HG03521 (cell line): ENCODE measurements around the gene MEF2C.

Experiments used
- ATAC-seq: cut with Tn5 transposase; IDR thresholded peaks from one replicate; pipeline ENCODE4 v1.9.1; 2021; ENCODE audit warnings: mild to moderate bottlenecking, moderate library complexity; ENCODE audit not compliant: unreplicated experiment

MEF2C gene

GRCh38 chr5:88724201-88724600 is 158.8 kb downstream of the MEF2C start:
- no peak for ATAC-seq

GRCh38 chr5:88722546-88723073 is 160.4 kb downstream of the MEF2C start:
- ATAC-seq = no peak

- ATAC-seq = no peak
These were observed 163.6 kb downstream of the MEF2C start for GRCh38 chr5:88719434-88719833.

GRCh38 chr5:88718736-88719135 is 164.2 kb downstream of the MEF2C start:
- ATAC-seq = no peak

GRCh38 chr5:88716101-88716500 is 166.9 kb downstream of the MEF2C start:
- no peak for ATAC-seq

GRCh38 chr5:88715503-88715902 is 167.5 kb downstream of the MEF2C start:
- no peak for ATAC-seq

GRCh38 chr5:88713818-88714217 is 169.2 kb downstream of the MEF2C start:
- ATAC-seq = no peak

GRCh38 chr5:88708682-88709398 is 174.1 kb downstream of the MEF2C start:
- ATAC-seq = no peak

GRCh38 chr5:88708021-88708420 is 175.0 kb downstream of the MEF2C start:
- ATAC-seq = no peak

GRCh38 chr5:88707216-88707965 is 175.6 kb downstream of the MEF2C start:
- ATAC-seq = no peak

GRCh38 chr5:88702332-88702731 is 180.7 kb downstream of the MEF2C start:
- no peak for ATAC-seq

GRCh38 chr5:88700121-88700520 is 182.9 kb downstream of the MEF2C start:
- ATAC-seq = no peak

- ATAC-seq = no peak
These were observed 184.7 kb downstream of the MEF2C start for GRCh38 chr5:88698290-88698689.

GRCh38 chr5:88696466-88696865 is 186.5 kb downstream of the MEF2C start:
- ATAC-seq = no peak

GRCh38 chr5:88695931-88696330 is 187.1 kb downstream of the MEF2C start:
- ATAC-seq = no peak

- ATAC-seq = no peak
These were observed 187.8 kb downstream of the MEF2C start for GRCh38 chr5:88695232-88695631.

GRCh38 chr5:88694023-88694679 is 188.8 kb downstream of the MEF2C start:
- ATAC-seq = no peak

GRCh38 chr5:88693071-88693932 is 189.7 kb downstream of the MEF2C start:
- no peak for ATAC-seq

GRCh38 chr5:88691945-88692868 is 190.8 kb downstream of the MEF2C start:
- no peak for ATAC-seq

- ATAC-seq = no peak
These were observed 191.8 kb downstream of the MEF2C start for GRCh38 chr5:88691230-88691582.
